Stimulated activated CD8-positive, alpha-beta memory T cell treated with anti-CD3 and anti-CD28 coated beads, Interleukin-12 subunit alpha, Interleukin-12 subunit beta, amount 100 ng/mL, for 1 hour (primary cell): ENCODE results near the gene UQCR10.
"Not testable (repeated sequence)": the region's sequence is repeated elsewhere in the genome, so short reads cannot be mapped to it uniquely, and the experiment has no call there.

Experiments
- DNase-seq: peaks from one replicate; pipeline ENCODE4 v3.0.0-alpha.2; 2020; ENCODE audit warnings: low read depth

The UQCR10 gene

DNA sequence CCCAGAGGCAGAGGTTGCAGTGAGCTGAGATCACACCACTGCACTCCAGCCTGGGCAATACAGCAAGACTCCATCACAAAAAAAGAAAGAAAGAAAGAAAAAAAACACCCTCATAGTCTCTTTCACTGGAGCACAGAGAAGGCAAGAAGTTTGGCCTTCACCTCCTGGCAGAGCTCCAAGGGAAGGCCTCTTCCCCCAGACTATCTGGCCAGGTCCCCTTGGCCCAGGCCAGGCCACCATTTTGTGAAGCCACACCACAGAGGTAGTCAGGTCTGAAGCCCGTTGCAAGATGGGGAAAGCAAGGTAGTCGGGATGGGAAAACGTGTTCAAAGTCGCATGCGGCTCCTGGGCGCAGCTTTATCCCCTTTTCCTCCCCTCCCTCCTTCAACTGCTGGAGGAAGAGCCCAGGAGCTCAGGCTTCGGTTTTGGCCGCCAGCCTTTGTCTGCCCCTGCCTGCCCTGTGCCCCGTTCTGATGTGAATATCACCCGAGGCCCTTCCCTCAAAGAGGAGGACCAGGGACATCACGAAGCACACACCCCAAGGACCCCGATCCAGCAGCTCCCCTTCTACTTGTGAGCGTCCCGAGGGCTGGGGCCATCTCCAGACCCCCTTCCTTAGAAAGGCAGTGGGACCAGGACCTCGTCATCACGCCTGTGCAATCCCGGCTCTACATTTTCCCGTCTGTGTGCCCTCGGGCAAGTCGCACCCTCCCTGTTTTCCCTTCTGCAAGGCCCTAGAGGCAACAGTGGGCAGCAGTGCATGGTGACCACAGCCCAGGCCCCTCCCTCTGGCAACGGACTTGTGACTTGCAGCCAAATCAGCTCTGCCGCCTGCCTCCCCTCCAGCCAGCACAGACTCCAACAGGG, 29.7 kb upstream of the UQCR10 start:
- no peak for DNase-seq

DNA sequence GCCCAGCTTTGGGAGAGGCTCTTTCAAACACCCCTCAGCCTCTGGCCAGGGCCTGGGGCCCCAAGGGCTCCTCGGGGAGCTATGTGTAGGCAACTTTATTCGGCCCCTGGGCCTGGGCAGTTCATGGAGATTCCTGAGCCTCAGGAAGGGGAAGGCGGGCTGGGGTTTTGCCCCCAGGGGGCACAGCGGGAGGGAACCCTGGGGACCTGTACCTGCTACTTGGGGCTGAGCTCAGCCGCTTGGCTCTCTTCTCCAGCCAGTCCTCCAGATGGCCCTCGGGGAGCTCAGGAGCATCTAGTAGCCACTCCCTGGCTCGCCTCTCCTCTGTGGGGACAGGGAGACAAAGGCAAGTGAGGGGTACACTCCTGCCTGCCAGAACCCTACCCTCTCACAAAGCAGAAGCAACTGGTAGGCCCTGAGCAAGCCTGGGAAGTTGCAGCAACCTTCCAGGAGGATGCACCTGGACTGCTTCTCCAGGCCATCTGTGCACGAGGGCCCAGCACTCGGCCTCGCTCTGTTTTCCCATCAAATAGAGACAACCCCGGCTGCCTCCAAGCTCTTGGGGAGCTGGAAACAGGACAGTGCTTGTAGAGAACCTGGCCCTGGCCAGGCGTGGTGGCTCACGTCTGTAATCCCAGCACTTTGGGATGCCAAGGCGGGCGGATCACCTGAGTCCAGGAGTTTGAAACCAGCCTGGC, 28.9 kb upstream of the UQCR10 start:
- no peak for DNase-seq

DNA sequence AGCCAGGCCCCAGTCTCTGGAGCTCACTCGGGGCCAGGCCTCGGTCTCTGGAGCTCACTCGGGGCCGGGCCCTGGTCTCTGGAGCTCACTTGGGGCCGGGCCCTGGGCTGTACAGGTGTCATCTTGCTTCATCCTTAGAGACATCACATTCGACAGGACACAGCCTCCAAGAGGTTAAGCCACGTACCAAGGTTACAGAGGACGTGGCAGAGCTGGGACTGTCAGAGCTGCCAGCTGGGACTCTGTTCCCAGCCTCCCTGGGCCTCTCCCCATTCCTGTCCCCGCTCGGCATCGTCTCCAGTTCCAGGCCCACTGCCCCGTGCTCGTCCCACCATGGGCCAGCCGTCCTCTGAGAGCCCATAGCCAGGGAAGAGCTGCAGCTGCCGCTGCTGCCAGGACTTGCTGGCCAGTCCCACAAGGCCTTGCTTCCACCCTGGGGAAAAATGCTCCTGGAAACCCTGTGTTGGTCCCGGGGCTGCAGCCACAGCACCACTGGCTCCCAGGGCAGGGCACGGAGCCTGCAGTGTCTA, 27.8 kb upstream of the UQCR10 start:
- DNase-seq: no peak

DNA sequence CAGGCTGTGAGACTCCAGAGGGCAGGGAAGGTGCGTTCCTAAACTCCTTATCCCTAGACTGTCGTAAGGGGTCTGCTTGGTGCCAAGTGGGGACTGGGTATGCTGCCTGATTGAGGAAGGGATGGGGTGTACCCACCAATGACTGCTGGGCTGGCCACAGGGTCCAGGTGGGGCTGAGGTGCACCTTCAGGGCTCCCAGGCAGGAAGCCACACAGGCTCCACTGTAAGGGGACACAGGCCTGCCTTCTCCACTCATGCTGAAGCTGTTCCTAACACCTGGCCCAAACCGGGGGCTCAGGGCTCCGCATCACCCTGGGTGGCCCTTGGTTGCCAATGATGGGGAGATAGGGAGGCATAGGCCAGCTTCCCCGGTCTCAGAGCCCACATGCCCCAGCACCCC, 27.0 kb upstream of the UQCR10 start:
- no peak for DNase-seq

DNA sequence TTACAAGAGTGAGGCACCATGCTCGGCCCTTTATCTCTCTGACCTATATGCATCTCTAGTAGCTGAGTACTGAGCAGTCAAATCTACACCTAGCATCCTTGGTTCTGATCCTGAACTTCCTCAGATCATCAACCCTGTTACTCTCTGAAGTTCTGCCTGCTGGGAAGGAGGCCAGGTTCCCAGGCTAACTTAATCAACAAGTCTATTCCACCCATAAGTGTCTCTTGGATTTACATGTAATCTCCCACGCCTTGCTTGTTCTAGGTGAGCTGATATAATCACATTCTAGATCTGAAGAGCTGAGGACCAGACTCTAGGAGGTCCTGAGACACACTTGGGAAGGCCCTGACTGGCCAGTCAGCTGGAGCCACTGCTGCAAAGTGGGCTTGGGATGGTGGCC, 25.2 kb upstream of the UQCR10 start:
- DNase-seq: no peak

DNA sequence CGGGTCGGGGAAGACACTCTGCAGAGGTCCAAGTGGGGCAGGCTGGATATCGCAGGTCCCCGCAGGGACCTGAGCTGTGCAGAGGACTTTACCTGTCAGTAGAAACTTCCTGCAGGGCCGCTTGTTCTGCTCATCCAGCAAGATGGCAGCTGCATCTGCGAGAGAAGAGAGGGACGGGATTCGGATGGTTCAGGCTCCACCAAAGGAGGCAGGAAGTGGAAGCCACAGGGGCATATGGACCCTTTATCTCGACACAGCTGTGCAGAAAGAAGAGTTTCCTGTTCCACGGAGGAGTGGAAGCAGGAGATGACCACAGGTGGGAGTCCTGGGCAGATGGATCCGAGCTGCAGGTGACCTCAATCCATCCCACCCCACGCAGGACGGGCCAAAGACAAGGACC, 24.8 kb upstream of the UQCR10 start:
- DNase-seq: no peak

DNA sequence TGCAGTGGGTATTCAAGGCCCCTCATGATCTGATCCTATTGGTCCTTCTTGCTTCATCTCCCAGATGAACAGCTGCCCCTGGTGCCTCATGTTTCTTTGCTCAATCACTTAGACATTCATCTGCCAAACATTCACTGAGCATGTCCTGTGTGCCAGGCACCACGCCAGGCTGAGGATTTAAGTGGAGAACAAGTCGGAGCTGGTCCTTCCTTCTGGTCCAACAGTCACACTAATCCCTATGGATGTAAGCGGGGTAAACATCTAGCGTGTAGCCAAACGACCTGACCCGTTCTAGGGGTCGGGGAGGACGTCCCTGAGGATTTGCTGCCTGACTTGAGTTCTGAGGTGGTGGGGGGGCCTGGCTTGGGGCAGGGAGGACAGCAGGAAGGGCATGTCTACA, 22.3 kb upstream of the UQCR10 start:
- DNase-seq: no peak

DNA sequence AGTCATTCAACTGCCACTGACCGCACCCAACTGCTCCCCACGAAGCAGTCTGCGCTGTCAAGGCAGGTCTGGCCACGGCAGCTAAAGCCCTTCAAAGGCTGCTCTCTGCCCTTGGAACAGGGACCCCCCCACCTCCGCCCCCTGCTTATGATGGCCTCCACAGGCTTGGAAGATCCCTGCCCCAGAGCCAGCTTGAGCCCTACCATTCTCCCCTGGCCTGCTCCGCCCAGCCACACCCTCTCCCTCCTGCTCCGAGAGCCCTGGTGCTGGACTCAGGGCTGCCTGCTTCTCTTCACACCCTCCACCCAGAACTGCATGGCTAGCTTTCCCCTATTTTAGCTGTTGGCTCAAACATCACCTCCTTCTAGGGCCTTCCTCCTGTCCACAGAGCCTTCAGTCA, 19.3 kb upstream of the UQCR10 start:
- DNase-seq: no peak

DNA sequence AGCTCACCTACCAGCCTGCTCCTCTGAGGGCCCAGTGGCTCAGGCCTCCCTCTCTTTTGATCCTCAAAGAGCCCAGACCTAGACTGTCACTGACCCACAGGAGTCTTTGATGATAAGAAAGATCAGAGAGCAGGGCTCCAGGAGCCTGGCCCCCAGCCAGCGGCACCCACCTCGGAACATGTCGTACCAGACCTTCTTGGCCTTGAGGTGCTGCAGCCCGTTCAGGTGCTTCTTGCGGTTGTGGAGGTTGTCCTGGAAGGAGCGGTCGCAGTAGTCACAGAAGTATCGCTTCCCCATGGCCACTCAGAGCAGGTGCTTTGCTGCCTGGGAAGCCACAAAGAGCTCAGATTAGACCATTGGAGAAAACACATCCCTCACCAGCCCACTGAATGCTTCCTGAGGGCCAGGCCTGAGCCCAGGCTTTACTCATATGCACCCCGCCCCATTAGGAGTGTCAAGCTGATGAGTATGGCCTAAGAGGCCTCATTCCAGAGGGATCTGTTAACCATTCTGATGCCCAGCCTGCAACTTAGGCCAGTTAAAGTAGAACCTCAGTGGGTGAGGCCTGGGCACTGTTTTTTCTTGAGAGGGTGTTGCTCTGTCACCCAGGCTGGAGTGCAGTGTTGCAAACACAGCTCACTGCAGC, 18.8 kb upstream of the UQCR10 start:
- DNase-seq: no peak

DNA sequence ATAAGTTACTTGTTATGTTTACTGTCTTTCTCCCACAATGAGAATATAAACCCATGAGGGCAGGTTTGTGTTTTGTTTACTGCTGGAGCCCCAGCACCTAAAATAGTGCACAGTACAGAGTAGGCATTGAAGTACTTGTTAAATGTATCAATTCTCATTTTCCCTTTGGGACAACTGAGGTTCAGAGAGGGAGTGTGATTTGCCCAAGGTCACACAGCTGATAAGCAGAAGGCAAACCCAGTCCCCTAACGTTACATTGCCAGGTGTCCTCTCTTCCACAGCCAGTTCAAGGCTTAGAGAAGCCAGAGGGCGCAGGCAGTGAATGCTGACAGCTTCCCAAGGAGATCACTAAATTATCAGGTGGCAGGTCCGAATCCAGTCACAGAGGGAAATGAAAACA, 17.1 kb upstream of the UQCR10 start:
- no peak for DNase-seq

DNA sequence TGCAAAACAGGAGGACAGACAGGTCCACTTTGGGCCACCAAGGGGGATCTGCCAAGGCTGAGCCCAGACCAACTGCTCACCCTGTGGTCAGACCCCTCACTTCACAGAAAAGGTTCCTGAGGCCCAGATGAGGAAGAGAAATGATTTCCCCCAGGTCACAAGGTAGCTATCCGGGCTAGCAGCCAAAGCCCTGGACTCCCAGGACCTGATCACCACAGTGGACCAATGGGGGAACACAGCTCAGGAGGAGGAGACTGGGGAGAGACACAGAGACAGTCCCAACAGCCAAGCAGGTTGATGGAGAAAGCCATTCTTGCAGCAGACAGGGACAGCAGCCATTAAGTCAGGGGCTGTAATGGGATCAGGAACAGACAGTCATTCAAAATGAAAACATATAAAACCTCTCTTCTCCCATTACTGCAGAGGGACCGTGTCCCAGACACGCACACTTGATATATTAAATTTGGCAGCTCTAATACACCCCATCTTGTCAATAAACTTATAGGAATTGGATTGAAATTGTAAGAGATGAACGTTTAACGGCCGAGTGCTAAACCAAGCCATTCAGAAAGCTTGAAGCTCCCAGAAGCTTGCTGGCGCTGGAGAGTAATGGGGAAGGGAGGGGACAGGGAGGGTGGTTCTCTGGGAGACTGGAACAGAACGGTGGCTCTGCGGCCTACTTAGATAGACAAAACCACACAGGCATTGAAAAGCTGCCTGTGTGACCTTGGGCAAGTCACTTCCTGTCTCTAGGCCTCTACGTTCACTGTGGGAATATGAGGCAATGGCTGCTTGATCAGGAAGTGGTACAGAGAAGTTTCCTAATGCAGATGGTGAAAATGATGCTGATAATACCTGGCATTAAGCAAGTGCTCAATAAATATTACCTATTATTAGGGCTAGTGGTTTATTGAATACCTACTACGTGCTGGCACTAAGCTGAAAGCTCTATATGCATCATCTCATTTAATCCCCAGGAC, 16.3 kb upstream of the UQCR10 start:
- no peak for DNase-seq

DNA sequence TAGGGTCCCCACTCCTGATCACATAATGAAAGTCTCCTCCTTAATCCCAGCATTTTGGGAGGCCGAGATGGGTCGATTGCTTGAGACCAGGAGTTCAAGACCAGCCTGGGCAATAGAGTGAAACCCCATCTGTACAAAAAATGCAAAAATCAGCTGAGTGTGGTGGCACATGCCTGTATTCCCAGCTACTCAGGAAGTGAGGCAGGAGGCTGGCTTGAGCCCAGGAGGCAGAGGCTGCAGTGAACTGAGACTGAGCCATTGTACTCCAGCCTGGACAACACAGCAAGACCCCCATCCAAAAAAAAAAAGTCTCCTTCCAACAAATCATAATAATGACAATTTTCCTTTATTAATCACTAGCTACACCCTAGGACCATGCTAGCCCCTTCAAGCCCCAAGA, 15.5 kb upstream of the UQCR10 start:
- no peak for DNase-seq

DNA sequence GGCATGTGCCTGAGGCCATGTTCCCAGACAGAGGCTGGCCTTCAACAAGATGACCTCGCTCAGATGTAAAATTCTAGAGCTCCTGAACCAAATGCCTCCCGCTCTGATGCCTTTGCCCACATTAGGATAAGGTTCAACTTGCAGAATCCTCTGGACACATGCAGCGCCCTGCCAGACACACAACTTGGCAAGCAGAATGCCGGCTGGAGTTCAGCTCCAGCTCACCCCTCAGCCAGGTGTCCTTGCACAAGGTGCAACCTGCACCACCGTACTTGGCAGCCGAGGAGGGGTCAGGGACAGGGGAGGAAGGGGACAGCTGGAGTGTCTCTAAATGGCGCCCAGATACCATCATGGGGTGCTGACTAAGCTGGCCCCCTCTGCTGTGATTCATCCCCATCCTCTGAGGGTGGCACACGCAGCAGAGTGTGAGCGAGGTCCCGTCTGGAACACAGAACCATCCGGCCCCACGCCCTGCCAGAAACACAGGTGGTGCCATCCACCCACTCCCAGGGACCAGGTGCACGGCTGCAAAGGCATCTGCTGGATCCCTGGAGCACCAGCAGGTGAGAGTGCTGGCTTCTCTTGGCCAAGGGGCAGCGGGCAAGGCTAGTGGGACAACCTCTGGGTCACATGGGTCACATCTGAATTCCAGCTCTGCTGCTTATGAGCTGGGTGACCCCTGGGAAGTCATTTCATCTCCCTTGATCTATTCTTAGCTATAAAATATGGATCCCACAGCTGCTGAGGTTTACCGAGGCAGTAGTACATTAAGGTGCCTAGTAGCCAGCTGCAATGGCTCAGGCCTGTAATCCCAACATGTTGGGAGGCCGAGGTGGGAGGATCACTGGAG, 13.1 kb upstream of the UQCR10 start:
- DNase-seq: no peak

DNA sequence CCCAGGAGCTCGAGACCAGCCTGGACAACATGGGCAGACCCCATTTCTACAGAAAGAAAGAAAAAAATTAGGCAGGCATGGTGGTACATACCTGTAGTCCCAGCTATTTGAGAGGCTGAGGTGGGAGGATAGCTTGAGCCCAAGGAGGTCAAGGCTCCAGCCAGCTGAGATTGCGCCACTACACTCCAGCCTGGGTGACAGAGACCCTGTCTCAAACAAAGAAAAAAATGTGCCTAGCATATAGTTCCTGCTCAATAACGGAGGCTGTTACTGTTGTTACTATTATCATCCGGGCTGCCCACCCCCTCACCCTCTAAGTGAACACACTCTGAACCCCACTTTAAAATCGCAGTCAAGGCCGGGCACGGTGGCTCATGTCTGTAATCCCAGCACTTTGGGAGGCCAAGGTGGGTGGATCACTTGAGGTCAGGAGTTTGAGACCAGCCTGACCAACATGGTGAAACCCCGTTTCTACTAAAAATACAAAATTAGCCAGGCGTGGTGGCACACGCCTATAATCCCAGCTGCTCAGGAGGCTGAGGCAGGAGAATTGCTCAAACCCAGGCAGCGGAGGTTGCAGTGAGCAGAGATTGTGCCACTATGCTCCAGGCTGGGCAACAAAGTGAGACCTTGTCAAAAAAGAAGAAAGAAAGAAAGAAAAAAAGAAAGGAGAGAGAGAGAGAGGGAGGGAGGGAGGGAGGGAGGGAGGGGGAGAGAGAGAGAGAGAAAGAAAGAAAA, 12.3 kb upstream of the UQCR10 start:
- not testable (repeated sequence) for DNase-seq

DNA sequence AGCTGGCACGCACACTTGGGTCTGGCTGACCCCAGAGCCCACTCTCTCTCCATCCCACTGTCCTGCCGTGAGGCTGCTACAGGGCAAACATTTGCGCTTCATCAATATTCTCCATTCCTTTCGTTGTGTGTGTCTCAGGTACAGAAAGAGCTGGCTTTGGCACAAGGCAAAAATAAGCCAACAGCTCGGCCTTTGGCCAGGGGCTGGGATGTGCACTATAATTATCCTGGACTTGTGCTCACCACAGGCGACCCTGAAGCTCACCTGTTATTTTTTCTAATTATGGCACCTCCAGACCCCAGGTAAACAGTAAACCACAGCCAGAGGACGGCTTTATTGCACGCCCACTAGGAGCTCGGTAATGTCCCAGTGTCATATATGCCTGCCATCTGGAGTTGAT, 11.3 kb upstream of the UQCR10 start:
- DNase-seq: no peak

DNA sequence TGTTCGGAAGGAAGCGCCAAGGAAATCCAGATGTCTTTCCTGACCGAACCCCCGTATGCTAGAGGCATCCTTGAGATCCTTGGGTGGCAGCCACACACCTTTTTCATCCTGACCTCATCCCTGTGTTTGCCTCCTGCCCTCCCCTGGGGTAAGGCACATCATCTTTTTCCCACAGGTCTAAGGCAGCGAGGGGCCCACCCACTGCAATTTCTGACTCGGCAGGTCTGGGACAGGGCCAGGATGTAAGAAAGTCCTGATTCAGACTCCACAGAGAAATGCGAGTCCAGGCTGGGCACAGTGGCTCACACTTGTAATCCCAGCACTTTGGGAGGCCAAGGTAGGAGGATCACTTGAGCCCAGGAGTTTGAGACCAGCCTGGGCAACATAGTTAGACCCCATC, 10.8 kb upstream of the UQCR10 start:
- no peak for DNase-seq

DNA sequence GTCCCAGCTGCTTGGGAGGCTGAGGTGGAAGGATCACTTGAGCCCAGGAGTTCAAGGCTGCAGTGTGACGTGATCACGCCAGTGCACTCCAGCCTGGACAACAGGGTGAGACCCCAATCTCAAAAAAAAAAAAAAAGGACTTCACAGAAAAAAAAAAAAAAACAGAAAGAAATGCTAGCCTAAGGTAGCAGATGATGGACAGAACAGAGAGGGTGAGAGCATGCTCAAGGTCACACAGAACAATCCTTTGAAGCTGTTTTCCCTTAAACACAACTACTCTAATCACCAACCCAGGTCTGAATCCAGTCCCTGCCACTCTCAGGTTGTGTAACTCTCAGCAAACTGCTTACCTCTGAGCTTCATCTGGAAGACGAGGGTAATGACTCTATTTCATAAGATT, 10.1 kb upstream of the UQCR10 start:
- DNase-seq: no peak

DNA sequence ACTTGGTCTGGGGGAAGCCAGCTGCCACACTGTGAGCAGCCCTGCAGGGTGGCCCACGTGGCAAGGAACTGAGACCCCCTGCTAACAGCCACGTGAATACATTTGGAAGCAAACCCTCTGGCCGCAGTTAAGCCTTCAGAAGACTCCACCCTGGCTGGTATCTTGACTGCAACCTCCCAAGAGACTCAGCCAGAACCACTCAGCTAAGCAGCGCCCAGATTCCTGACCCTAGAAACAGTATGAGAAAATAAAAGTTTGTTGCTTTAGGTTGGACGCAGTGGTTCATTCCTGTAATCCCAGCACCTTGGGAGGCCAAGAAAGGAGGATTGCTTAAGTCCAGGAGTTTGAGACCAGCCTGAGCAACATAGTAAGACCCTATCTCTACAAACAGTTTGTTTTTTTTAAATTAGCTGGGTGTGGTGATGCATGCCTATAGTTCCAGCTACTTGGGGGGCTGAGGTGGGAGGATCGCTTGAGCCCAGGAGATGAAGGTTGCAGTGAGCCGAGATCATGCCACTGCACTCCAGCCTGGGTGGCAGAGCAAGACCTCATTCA, 9.0 kb upstream of the UQCR10 start:
- no peak for DNase-seq

DNA sequence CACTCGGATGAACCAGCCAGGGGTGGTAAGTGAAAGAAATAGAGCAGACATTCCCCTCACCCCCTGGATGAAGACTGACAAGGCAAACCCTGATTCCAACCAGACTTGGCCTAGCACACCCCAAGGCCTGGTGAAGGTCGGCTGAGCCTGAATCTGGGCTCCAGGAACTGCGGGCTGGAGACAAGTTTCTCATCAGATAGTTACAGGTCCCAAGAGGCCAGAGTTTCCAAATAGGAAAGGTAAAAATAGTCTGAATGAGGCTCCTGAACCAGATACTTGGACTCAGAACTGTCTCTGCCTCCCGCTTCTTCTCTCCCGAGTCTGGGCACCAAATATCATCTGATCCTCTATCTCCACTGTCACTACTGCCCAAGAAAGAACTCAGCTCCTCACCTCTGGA, 8.2 kb upstream of the UQCR10 start:
- DNase-seq: no peak

DNA sequence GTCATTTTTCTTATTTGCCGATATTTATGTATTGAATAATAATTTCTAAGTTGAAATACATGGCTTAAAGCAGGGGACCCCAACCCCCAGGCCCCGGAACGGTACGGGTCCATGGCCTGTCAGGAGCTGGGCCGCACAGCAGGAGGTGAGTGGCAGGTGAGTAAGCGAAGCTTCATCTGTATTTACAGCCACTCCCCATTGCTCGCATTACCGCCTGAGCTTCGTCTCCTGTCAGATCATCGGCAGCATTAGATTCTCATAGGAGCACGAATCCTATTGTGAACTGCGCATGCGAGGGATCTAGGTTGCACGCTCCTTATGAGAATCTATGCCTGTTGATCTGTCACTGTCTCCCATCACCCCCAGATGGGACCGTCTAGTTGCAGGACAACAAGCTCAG, 4.9 kb upstream of the UQCR10 start:
- no peak for DNase-seq
